Endodermal cell (in vitro differentiated cells): ENCODE results near the gene TBR1. TPM values are rescaled to one million over a fixed set of nuclear protein-coding genes. Genes with fewer than 3 reads are reported as not detected.

Experiments used
- DNase-seq: peaks from one replicate; pipeline ENCODE4 v3.0.0-alpha.2; 2017
- H3K27ac ChIP-seq: 2 replicates; pipeline ENCODE4 v1.5.1; 2013; ENCODE audit warnings: mild to moderate bottlenecking, low read depth, low read length, moderate library complexity
- H3K27me3 ChIP-seq: 2 replicates; pipeline ENCODE4 v1.6.1; 2013; ENCODE audit warnings: mild to moderate bottlenecking, low read length, moderate library complexity; ENCODE audit not compliant: insufficient read depth, control insufficient read depth, poor library complexity, severe bottlenecking
- H3K36me3 ChIP-seq: 2 replicates; pipeline ENCODE4 v1.7.0; 2013; ENCODE audit warnings: mild to moderate bottlenecking, low read length, moderate library complexity; ENCODE audit not compliant: control insufficient read depth, insufficient read depth
- H3K4me1 ChIP-seq: one replicate; pipeline ENCODE4 v1.7.0; 2013; ENCODE audit warnings: low read length; ENCODE audit not compliant: control insufficient read depth, insufficient read depth
- H3K4me3 ChIP-seq: 2 replicates; pipeline ENCODE4 v1.5.1; 2013; ENCODE audit warnings: mild to moderate bottlenecking, low read length, moderate library complexity
- H3K9ac ChIP-seq: 2 replicates; pipeline ENCODE4 v1.6.1; 2013; ENCODE audit warnings: mild to moderate bottlenecking, low read length, moderate library complexity; ENCODE audit not compliant: poor library complexity, severe bottlenecking; ENCODE audit errors: extremely low read depth
- H3K9me3 ChIP-seq: 2 replicates; pipeline ENCODE4 v1.6.1; 2013; ENCODE audit warnings: mild to moderate bottlenecking, low read length, moderate library complexity; ENCODE audit not compliant: control insufficient read depth
- H3K27ac Mint-ChIP-seq: 2 replicates; pipeline ENCODE4 v1.8.0; 2020; ENCODE audit warnings: mixed read lengths
- H3K27me3 Mint-ChIP-seq: 2 replicates; pipeline ENCODE4 v1.8.0; 2021; ENCODE audit warnings: mild to moderate bottlenecking, mixed read lengths; ENCODE audit not compliant: insufficient read depth
- H3K36me3 Mint-ChIP-seq: 2 replicates; pipeline ENCODE4 v1.8.0; 2020; ENCODE audit warnings: low read depth, mixed read lengths
- H3K4me1 Mint-ChIP-seq: 2 replicates; pipeline ENCODE4 v1.8.0; 2020; ENCODE audit warnings: mixed read lengths
- H3K4me3 Mint-ChIP-seq: 2 replicates; pipeline ENCODE4 v1.8.0; 2020; ENCODE audit warnings: mild to moderate bottlenecking, moderate library complexity, mixed read lengths
- H3K9me3 Mint-ChIP-seq: 2 replicates; pipeline ENCODE4 v1.8.0; 2020; ENCODE audit warnings: mild to moderate bottlenecking, mixed read lengths
- whole genome bisulfite sequencing, 2 experiments: methylation state at CpG; one replicate each; pipeline versions ENCODE4 v1.1.5 to v1.1.7; 2013; ENCODE audit warnings: missing lambda C conversion rate in 2 of 2, mixed read lengths in 1 of 2; ENCODE audit not compliant: insufficient coverage in 1 of 2, insufficient read length in 1 of 2; 5-methylcytosine and 5-hydroxymethylcytosine counted together
- total RNA-seq, 2 donors: library from RNA; stranded (reverse); fragmentation: NEBNext Ultra II Directional in 1 of 2; extraction: Animal tissue kit (Norgen Biotek cat#: 25700) in 1 of 2; gene quantifications; 2 replicates in 1 of 2; 3 replicates in 1 of 2; pipeline ENCODE4 v1.2.1, GENCODE V29; 2021
- TF ChIP-seq, protein P1 (sequence below): fragments of 200-600 bp; sonication (generic); conservative IDR thresholded peaks from 2 replicates; pipeline ENCODE4 v1.5.0; 2021; ENCODE audit warnings: antibody characterized with exemption, mild to moderate bottlenecking

The TBR1 gene
- total RNA-seq, 2 donors from 2014 or later, result 1.2 to 2.4 TPM

DNA sequence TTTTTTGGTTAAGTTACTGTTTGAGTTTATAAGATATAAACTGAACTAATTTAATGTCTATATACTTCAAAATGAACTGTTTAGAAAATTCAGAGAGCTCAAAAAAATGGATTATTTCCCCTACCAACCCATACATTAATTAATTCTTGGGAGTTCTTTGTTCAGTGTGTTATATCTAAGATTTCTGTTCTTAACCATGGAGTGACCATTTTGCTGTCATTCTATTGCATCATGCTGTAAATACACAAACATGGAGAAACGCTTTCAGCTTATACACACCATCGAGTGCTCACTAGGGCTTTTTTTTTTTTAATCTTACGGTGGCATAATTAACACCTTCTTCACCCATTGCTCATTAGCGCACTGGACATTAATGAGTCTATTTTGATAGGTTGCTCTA, 33.4 kb upstream of the TBR1 start:
- TF ChIP-seq, protein P1, sequence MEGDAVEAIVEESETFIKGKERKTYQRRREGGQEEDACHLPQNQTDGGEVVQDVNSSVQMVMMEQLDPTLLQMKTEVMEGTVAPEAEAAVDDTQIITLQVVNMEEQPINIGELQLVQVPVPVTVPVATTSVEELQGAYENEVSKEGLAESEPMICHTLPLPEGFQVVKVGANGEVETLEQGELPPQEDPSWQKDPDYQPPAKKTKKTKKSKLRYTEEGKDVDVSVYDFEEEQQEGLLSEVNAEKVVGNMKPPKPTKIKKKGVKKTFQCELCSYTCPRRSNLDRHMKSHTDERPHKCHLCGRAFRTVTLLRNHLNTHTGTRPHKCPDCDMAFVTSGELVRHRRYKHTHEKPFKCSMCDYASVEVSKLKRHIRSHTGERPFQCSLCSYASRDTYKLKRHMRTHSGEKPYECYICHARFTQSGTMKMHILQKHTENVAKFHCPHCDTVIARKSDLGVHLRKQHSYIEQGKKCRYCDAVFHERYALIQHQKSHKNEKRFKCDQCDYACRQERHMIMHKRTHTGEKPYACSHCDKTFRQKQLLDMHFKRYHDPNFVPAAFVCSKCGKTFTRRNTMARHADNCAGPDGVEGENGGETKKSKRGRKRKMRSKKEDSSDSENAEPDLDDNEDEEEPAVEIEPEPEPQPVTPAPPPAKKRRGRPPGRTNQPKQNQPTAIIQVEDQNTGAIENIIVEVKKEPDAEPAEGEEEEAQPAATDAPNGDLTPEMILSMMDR, result no peak
- H3K27ac Mint-ChIP-seq, result no peak overlapping the region
- H3K27ac ChIP-seq, result no peak overlapping the region
- peaks cover 28% of the 10 kb centered on the region for H3K4me1 Mint-ChIP-seq
- peaks cover 3% of the 10 kb centered on the region for H3K36me3 Mint-ChIP-seq
- no peaks in the 10 kb centered on the region for H3K4me1 ChIP-seq
- no peak overlapping the region for H3K4me3 ChIP-seq
- 89 to 98% methylated on average over 1 to 4 of the region's 4 CpGs for WGBS, 2 experiments
- H3K9ac ChIP-seq, result no peak overlapping the region
- no peak for DNase-seq
- H3K36me3 ChIP-seq, result peaks cover 23% of the 10 kb centered on the region
- no peaks in the 10 kb centered on the region for H3K27me3 Mint-ChIP-seq
- no peaks in the 10 kb centered on the region for H3K27me3 ChIP-seq
- no peaks in the 10 kb centered on the region for H3K9me3 Mint-ChIP-seq
- no peaks in the 10 kb centered on the region for H3K9me3 ChIP-seq
- H3K4me3 Mint-ChIP-seq, result no peak overlapping the region

DNA sequence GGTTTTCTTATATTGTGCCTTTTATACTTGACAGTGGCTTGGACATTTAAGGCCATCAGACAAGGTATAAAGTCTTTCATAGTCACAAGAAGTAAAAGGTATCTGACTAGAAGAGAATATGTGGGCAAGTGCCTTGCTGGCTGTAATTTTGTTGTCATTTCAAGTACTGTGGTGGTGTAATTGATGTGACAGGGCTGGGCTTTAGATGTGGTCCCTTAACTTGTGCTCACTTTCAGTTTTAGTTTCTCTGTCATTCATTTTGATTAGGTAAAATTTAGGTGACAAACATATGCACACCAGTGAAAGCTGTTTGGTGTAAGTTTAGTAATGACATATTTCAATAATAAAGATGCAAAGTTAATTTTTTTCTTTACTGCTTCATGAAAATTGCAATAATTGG, 31.2 kb upstream of the TBR1 start:
- H3K9ac ChIP-seq, result no peak overlapping the region
- no peaks in the 10 kb centered on the region for H3K9me3 ChIP-seq
- TF ChIP-seq, protein P1, result no peak
- no peak overlapping the region for H3K4me3 ChIP-seq
- H3K4me1 Mint-ChIP-seq, result peaks cover 27% of the 10 kb centered on the region
- peaks cover 2% of the 10 kb centered on the region for H3K36me3 Mint-ChIP-seq
- H3K4me3 Mint-ChIP-seq, result no peak overlapping the region
- H3K27ac ChIP-seq, result no peak overlapping the region
- H3K36me3 ChIP-seq, result peaks cover 19% of the 10 kb centered on the region
- DNase-seq, result no peak
- H3K27me3 Mint-ChIP-seq, result no peaks in the 10 kb centered on the region
- H3K27ac Mint-ChIP-seq, result no peak overlapping the region
- no peaks in the 10 kb centered on the region for H3K9me3 Mint-ChIP-seq
- H3K4me1 ChIP-seq, result no peaks in the 10 kb centered on the region
- no peaks in the 10 kb centered on the region for H3K27me3 ChIP-seq

DNA sequence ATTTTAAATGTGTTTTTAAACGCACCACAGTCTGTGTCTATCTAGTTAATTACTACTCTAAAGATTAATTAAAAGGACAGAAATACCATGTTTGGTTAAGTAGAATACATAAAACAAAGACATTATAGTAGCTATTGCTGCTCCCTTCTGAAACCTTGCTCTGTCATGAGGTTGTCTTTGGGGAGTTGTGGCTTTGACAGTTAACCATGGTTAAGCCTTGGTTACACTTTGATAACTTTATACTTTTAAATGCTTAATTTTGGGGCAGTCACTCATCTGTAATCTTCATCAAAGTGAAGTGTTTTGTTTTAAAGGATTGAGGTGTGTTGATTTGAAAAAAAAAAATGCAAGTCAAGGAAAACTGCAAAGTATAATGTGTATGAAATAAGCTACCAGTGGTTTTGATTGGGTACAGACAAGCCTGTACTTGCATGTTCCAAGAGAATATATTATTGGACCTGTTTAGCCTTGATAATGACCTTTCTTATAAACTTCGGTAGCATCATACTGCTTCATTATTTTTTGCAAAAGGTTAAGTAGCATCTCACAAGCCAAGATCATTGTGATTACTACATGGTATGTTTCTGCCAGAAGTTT, 29.8 kb upstream of the TBR1 start:
- Histone ChIP-seq H3K36me3 (peaks cover 23% of the 10 kb centered on the region), H3K27me3 (no peaks in the 10 kb centered on the region), H3K4me1 (no peaks in the 10 kb centered on the region), H3K27ac (no peak overlapping the region), H3K9me3 (no peaks in the 10 kb centered on the region), H3K4me3 (no peak overlapping the region), H3K9ac (no peak overlapping the region)
- TF ChIP-seq, protein P1, result no peak
- Mint-ChIP-seq H3K27ac (no peak overlapping the region), H3K27me3 (no peaks in the 10 kb centered on the region), H3K4me3 (no peak overlapping the region), H3K36me3 (peaks cover 2% of the 10 kb centered on the region), H3K9me3 (no peaks in the 10 kb centered on the region), H3K4me1 (peaks cover 19% of the 10 kb centered on the region)
- DNase-seq, result no peak
- 90% methylated on average over 1 of the region's 2 CpGs; no CpG with 5 or more reads in 1 of the 2 experiments for WGBS, 2 experiments
